Suprapubic skin (tissue), 4 donors: Measurements from ENCODE around the gene ATXN1. TPM values are rescaled to one million over a fixed set of nuclear protein-coding genes. Genes with fewer than 3 reads are reported as not detected.

Experiments used
- DNase-seq, 2 donors: peaks; one replicate each; pipeline ENCODE4 v3.0.0-alpha.2; 2019; ENCODE audit warnings: low spot score in 2 of 2
- H3K27ac ChIP-seq: fragments of 200-600 bp; sonication (generic); one replicate; pipeline ENCODE4 v1.5.1; 2019
- H3K27me3 ChIP-seq: fragments of 200-600 bp; sonication (generic); one replicate; pipeline ENCODE4 v1.5.1; 2019
- H3K36me3 ChIP-seq: fragments of 200-600 bp; sonication (generic); one replicate; pipeline ENCODE4 v1.5.1; 2019
- H3K4me1 ChIP-seq: fragments of 200-600 bp; sonication (generic); one replicate; pipeline ENCODE4 v1.5.1; 2019
- H3K4me3 ChIP-seq: fragments of 200-600 bp; sonication (generic); one replicate; pipeline ENCODE4 v1.5.1; 2019; ENCODE audit warnings: mild to moderate bottlenecking
- H3K9me3 ChIP-seq: fragments of 200-600 bp; sonication (generic); one replicate; pipeline ENCODE4 v1.5.1; 2019
- CTCF ChIP-seq, 2 donors: fragments of 200-600 bp in 1 of 2; fragments of 450-650 bp in 1 of 2; sonication (generic) in 1 of 2; IDR thresholded peaks; one replicate each; pipeline ENCODE4 v1.5.1; 2016 to 2019; ENCODE audit warnings: antibody characterized with exemption in 2 of 2, mild to moderate bottlenecking in 1 of 2, moderate library complexity in 1 of 2
- EP300 ChIP-seq: sonication (generic); formaldehyde crosslinking; IDR thresholded peaks from one replicate; pipeline ENCODE4 v1.6.1; 2017; ENCODE audit warnings: antibody characterized with exemption
- POLR2A ChIP-seq, 2 donors: fragments of 450-650 bp; IDR thresholded peaks; one replicate each; pipeline ENCODE4 v1.6.1; 2017; ENCODE audit warnings: antibody characterized with exemption in 2 of 2, mild to moderate bottlenecking in 2 of 2, moderate library complexity in 2 of 2
- POLR2AphosphoS5 ChIP-seq, 3 donors: sonication (generic); formaldehyde crosslinking; IDR thresholded peaks; one replicate each; pipeline ENCODE4 v1.6.1; 2017; ENCODE audit warnings: antibody characterized with exemption in 3 of 3
- WGBS: methylation state at CpG from one replicate; pipeline ENCODE4 v1.1.5; 2018; 5-methylcytosine and 5-hydroxymethylcytosine counted together
- total RNA-seq, 4 donors: library from RNA; depleted of rRNA; stranded (reverse); fragments of >200 nt; gene quantifications; one replicate each; pipeline ENCODE4 v1.1.0, GENCODE V29; 2016

Gene ATXN1
- total RNA-seq, 4 donors from 2014 or later = 32.8 to 95.4 (median 42.4) TPM

GRCh38 chr6:16318538-16318937 lies 442.7 kb downstream of the ATXN1 start:
- no peak for DNase-seq
- Histone ChIP-seq H3K4me3 (no peak overlapping the region), H3K27ac (peak overlapping the region; percentile 94), H3K36me3 (no peaks in the 10 kb centered on the region), H3K9me3 (no peaks in the 10 kb centered on the region), H3K27me3 (no peaks in the 10 kb centered on the region), H3K4me1 (peaks cover 52% of the 10 kb centered on the region)
- TF ChIP-seq EP300 (no peak), POLR2A (IDR thresholded peaks at IDR 0.05) (no peak), POLR2AphosphoS5 (IDR thresholded peaks at IDR 0.05) (no peak), CTCF (IDR thresholded peaks at IDR 0.05) (no peak)
- 27% methylated on average over 6 of the region's 6 CpGs for WGBS

GRCh38 chr6:16316741-16317251 lies 444.5 kb downstream of the ATXN1 start:
- Histone ChIP-seq H3K4me3 (no peak overlapping the region), H3K9me3 (no peaks in the 10 kb centered on the region), H3K27me3 (no peaks in the 10 kb centered on the region), H3K27ac (no peak overlapping the region), H3K36me3 (no peaks in the 10 kb centered on the region), H3K4me1 (peaks cover 37% of the 10 kb centered on the region)
- TF ChIP-seq POLR2A (IDR thresholded peaks at IDR 0.05) = no peak
- no peak for TF ChIP-seq EP300
- no peak for TF ChIP-seq POLR2AphosphoS5 (IDR thresholded peaks at IDR 0.05)
- TF ChIP-seq CTCF (IDR thresholded peaks at IDR 0.05) = peak; percentile 40 to 68
- no peak for DNase-seq
- 46% methylated on average over 7 of the region's 7 CpGs for WGBS

- Histone ChIP-seq H3K36me3 (peaks cover 4% of the 10 kb centered on the region), H3K4me3 (no peak overlapping the region), H3K4me1 (peaks cover 12% of the 10 kb centered on the region), H3K27me3 (no peaks in the 10 kb centered on the region), H3K9me3 (no peaks in the 10 kb centered on the region), H3K27ac (no peak overlapping the region)
- no peak for DNase-seq
- no peak for TF ChIP-seq POLR2AphosphoS5 (IDR thresholded peaks at IDR 0.05)
- no peak for TF ChIP-seq EP300
- no peak for TF ChIP-seq POLR2A (IDR thresholded peaks at IDR 0.05)
- no peak for TF ChIP-seq CTCF (IDR thresholded peaks at IDR 0.05)
- WGBS = 88% methylated on average over 4 of the region's 4 CpGs
Measured at GRCh38 chr6:16314296-16314695, 447.0 kb downstream of the ATXN1 start.

GRCh38 chr6:16313732-16314131 lies 447.5 kb downstream of the ATXN1 start:
- Histone ChIP-seq H3K27me3 (no peaks in the 10 kb centered on the region), H3K4me1 (peaks cover 6% of the 10 kb centered on the region), H3K36me3 (peaks cover 5% of the 10 kb centered on the region), H3K4me3 (no peak overlapping the region), H3K27ac (no peak overlapping the region), H3K9me3 (no peaks in the 10 kb centered on the region)
- 92% methylated on average over 9 of the region's 9 CpGs for WGBS
- no peak for DNase-seq
- TF ChIP-seq POLR2AphosphoS5 (IDR thresholded peaks at IDR 0.05) (no peak), EP300 (no peak), POLR2A (IDR thresholded peaks at IDR 0.05) (no peak), CTCF (IDR thresholded peaks at IDR 0.05) (no peak)

- no peaks in the 10 kb centered on the region for H3K9me3 ChIP-seq
- no peak for DNase-seq
- no peak for TF ChIP-seq POLR2A (IDR thresholded peaks at IDR 0.05)
- no peak for TF ChIP-seq POLR2AphosphoS5 (IDR thresholded peaks at IDR 0.05)
- TF ChIP-seq CTCF (IDR thresholded peaks at IDR 0.05) = no peak
- TF ChIP-seq EP300 = no peak
- H3K4me3 ChIP-seq = no peak overlapping the region
- WGBS = 97% methylated on average over 6 of the region's 6 CpGs
- peaks cover 5% of the 10 kb centered on the region for H3K36me3 ChIP-seq
- no peak overlapping the region for H3K27ac ChIP-seq
- no peaks in the 10 kb centered on the region for H3K27me3 ChIP-seq
- H3K4me1 ChIP-seq = no peaks in the 10 kb centered on the region
Measured at GRCh38 chr6:16311763-16312162, 449.5 kb downstream of the ATXN1 start.
